Measurements from ENCODE around the gene CTDSP2. TPM values are rescaled to one million over a fixed set of nuclear protein-coding genes. Genes with fewer than 3 reads are reported as not detected.
"Not testable (repeated sequence)": the region's sequence is repeated elsewhere in the genome, so short reads cannot be mapped to it uniquely, and the experiment has no call there.

The CTDSP2 gene
- total RNA-seq, 1 donor from 2014 or later: 87.1 TPM

DNA sequence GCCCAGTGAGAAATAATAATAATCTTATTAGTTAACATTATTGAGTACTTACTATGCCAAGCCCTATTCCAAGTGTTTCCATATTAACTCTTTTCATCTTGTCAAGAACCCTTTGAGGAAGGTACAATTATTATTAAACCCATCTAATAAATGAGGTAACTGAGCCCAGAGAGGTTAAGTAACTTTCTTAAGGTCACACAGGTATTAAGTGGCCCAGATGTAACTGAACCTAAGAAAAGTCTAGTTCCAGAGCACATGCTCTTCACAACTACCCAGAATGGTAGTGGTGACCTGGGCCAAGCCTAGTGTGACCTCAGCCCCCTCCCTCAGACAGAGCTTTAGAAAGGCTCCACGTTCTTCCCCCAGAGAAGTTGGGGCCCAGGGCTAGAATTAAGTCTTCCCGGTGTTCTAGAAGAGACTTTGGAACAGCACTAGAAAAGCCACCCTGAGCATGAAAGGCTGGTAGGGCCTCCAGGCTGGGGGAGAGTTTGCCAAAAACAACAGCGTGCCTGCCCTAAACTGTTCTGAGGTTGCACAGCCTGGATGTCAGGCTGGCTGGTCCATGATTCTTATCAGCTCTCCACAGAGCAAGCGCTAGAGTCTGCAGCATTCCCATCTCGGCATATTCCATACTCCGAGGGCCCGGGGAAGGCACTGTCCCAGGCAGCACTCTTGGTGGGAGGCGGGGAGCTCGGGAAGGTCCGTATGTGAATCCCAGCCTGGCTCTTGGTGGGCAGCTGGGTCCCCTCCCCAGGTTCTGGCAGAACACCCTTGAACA, 41.3 kb upstream of the CTDSP2 start:
- no peaks in the 10 kb centered on the region for H3K79me2 ChIP-seq (ENCODE audit: insufficient read depth, low read length)
- peak overlapping the region; percentile 73 for H3K27ac ChIP-seq (ENCODE audit: low read depth, low read length)
- peak overlapping the region; percentile 84 for H3K4me2 ChIP-seq (ENCODE audit: low read length)
- Mint-ChIP-seq H3K27ac (ENCODE audit: unreplicated experiment) (peak overlapping the region; percentile 26), H3K36me3 (ENCODE audit: low read depth, unreplicated experiment) (no peaks in the 10 kb centered on the region), H3K4me3 (ENCODE audit: unreplicated experiment) (no peak overlapping the region), H3K9me3 (ENCODE audit: unreplicated experiment) (peaks cover 4% of the 10 kb centered on the region), H3K4me1 (ENCODE audit: low read depth, unreplicated experiment) (peaks cover 27% of the 10 kb centered on the region), H3K27me3 (ENCODE audit: low read depth, unreplicated experiment) (no peaks in the 10 kb centered on the region)
- no peak overlapping the region for H3K4me3 ChIP-seq (ENCODE audit: insufficient read depth, low read depth, low read length)
- H2AFZ ChIP-seq (ENCODE audit: low read depth, low read length): peak overlapping the region; percentile 59
- no peaks in the 10 kb centered on the region for H4K20me1 ChIP-seq (ENCODE audit: insufficient read depth, low read length)
- FAIRE-seq: no peak
- H3K9ac ChIP-seq (ENCODE audit: low read length): peak overlapping the region; percentile 60
- no peaks in the 10 kb centered on the region for H3K9me3 ChIP-seq (ENCODE audit: insufficient read depth, low read depth, low read length)
- H3K36me3 ChIP-seq (ENCODE audit: insufficient read depth, low read length): no peaks in the 10 kb centered on the region
- H3K4me1 ChIP-seq (ENCODE audit: insufficient read depth, low read length): peaks cover 37% of the 10 kb centered on the region
- TF ChIP-seq EZH2 (IDR thresholded peaks at IDR 0.05; ENCODE audit: insufficient read depth, low read length): no peak
- TF ChIP-seq, protein P1, sequence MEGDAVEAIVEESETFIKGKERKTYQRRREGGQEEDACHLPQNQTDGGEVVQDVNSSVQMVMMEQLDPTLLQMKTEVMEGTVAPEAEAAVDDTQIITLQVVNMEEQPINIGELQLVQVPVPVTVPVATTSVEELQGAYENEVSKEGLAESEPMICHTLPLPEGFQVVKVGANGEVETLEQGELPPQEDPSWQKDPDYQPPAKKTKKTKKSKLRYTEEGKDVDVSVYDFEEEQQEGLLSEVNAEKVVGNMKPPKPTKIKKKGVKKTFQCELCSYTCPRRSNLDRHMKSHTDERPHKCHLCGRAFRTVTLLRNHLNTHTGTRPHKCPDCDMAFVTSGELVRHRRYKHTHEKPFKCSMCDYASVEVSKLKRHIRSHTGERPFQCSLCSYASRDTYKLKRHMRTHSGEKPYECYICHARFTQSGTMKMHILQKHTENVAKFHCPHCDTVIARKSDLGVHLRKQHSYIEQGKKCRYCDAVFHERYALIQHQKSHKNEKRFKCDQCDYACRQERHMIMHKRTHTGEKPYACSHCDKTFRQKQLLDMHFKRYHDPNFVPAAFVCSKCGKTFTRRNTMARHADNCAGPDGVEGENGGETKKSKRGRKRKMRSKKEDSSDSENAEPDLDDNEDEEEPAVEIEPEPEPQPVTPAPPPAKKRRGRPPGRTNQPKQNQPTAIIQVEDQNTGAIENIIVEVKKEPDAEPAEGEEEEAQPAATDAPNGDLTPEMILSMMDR (IDR thresholded peaks at IDR 0.05; ENCODE audit: insufficient read depth, low read depth, low read length): no peak
- peak; percentile 66 for DNase-seq (ENCODE audit: low read depth)
- no peaks in the 10 kb centered on the region for H3K27me3 ChIP-seq (ENCODE audit: insufficient read depth, low read length)

DNA sequence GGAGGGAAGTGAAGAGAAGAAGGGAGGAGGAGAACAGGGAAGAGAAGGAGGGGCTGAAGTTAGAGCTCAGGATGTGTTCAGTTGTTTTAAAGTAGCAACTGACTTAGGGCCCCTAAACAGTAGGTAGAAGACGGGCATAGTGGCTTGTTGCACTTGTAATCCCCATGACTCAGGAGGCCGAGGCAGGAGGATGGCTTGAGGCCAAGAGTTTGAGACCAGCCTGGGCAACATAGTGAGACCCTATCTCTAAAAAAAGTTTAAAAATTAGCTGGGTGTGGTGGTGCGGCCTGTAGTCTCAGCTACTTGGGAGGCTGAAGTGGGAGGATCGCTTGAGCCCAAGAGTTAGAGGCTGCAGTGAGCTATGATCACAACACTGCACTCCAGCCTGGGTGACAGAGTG, 40.4 kb upstream of the CTDSP2 start:
- not testable (repeated sequence) for H3K4me3 Mint-ChIP-seq (ENCODE audit: unreplicated experiment); H3K36me3 Mint-ChIP-seq (ENCODE audit: low read depth, unreplicated experiment); H3K79me2 ChIP-seq (ENCODE audit: insufficient read depth, low read length); H3K27ac ChIP-seq (ENCODE audit: low read depth, low read length); H3K9ac ChIP-seq (ENCODE audit: low read length); H3K4me3 ChIP-seq (ENCODE audit: insufficient read depth, low read depth, low read length); H3K36me3 ChIP-seq (ENCODE audit: insufficient read depth, low read length); H3K4me2 ChIP-seq (ENCODE audit: low read length); H3K27me3 Mint-ChIP-seq (ENCODE audit: low read depth, unreplicated experiment); H2AFZ ChIP-seq (ENCODE audit: low read depth, low read length); H3K27ac Mint-ChIP-seq (ENCODE audit: unreplicated experiment); H4K20me1 ChIP-seq (ENCODE audit: insufficient read depth, low read length); H3K27me3 ChIP-seq (ENCODE audit: insufficient read depth, low read length); H3K9me3 Mint-ChIP-seq (ENCODE audit: unreplicated experiment); H3K9me3 ChIP-seq (ENCODE audit: insufficient read depth, low read depth, low read length); FAIRE-seq; DNase-seq (ENCODE audit: low read depth)
- H3K4me1 Mint-ChIP-seq (ENCODE audit: low read depth, unreplicated experiment): peaks cover 21% of the 10 kb centered on the region
- H3K4me1 ChIP-seq (ENCODE audit: insufficient read depth, low read length): peaks cover 37% of the 10 kb centered on the region

DNA sequence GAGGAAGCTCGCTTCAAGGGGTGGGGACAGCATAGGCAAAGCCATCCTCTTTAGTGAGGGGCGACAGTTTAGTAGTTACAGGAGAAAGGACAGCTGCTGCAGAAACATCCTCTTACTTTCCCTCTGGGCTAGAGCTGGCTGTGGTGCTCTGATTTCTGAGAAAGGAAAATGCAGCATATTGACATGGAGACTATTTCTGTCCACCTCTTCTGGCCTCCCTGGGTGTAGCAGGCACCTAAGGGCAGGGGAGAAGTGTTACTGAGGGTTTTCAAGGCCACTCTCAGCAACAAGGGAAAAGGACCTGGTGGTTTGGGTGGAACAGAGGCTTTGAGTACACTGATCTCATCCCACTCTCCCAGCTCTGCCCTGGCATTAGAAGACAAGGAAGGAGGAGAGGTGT, 40.0 kb upstream of the CTDSP2 start:
- H3K9ac ChIP-seq (ENCODE audit: low read length): no peak overlapping the region
- Mint-ChIP-seq H3K9me3 (ENCODE audit: unreplicated experiment) (peaks cover 4% of the 10 kb centered on the region), H3K36me3 (ENCODE audit: low read depth, unreplicated experiment) (no peaks in the 10 kb centered on the region), H3K4me3 (ENCODE audit: unreplicated experiment) (no peak overlapping the region), H3K4me1 (ENCODE audit: low read depth, unreplicated experiment) (peaks cover 21% of the 10 kb centered on the region), H3K27me3 (ENCODE audit: low read depth, unreplicated experiment) (no peaks in the 10 kb centered on the region), H3K27ac (ENCODE audit: unreplicated experiment) (no peak overlapping the region)
- no peaks in the 10 kb centered on the region for H4K20me1 ChIP-seq (ENCODE audit: insufficient read depth, low read length)
- H3K36me3 ChIP-seq (ENCODE audit: insufficient read depth, low read length): no peaks in the 10 kb centered on the region
- DNase-seq (ENCODE audit: low read depth): no peak
- no peak for FAIRE-seq
- no peaks in the 10 kb centered on the region for H3K79me2 ChIP-seq (ENCODE audit: insufficient read depth, low read length)
- no peak overlapping the region for H2AFZ ChIP-seq (ENCODE audit: low read depth, low read length)
- no peaks in the 10 kb centered on the region for H3K27me3 ChIP-seq (ENCODE audit: insufficient read depth, low read length)
- H3K9me3 ChIP-seq (ENCODE audit: insufficient read depth, low read depth, low read length): no peaks in the 10 kb centered on the region
- no peak overlapping the region for H3K27ac ChIP-seq (ENCODE audit: low read depth, low read length)
- no peak overlapping the region for H3K4me3 ChIP-seq (ENCODE audit: insufficient read depth, low read depth, low read length)
- no peak overlapping the region for H3K4me2 ChIP-seq (ENCODE audit: low read length)
- TF ChIP-seq, protein P1 (IDR thresholded peaks at IDR 0.05; ENCODE audit: insufficient read depth, low read depth, low read length): no peak
- no peak for TF ChIP-seq EZH2 (IDR thresholded peaks at IDR 0.05; ENCODE audit: insufficient read depth, low read length)
- peaks cover 34% of the 10 kb centered on the region for H3K4me1 ChIP-seq (ENCODE audit: insufficient read depth, low read length)
